Spleen (tissue), 11 donors: ENCODE measurements around the gene SRP68. TPM values are rescaled to one million over a fixed set of nuclear protein-coding genes. Genes with fewer than 3 reads are reported as not detected.
A peak's percentile ranks its signal among the peaks of the same experiment; 100 is the strongest.

ENCODE experiments used
- DNase-seq: peaks from one replicate; pipeline ENCODE4 v3.0.0-alpha.2; 2020
- H3K27ac ChIP-seq, 8 donors: fragments of 200-600 bp; sonication (generic) in 7 of 8; 1 replicate in 4 of 8; 2 replicates in 4 of 8; pipeline versions ENCODE4 v1.5.0 to v1.8.0; 2016 to 2021; ENCODE audit warnings: inconsistent platforms in 4 of 8, mild to moderate bottlenecking in 4 of 8, moderate library complexity in 1 of 8
- H3K27me3 ChIP-seq, 7 donors: fragments of 200-600 bp; sonication (generic) in 6 of 7; replicated peaks in 1 of 7; 1 replicate in 4 of 7; 2 replicates in 3 of 7; pipeline versions ENCODE4 v1.5.0 to v1.8.0; 2016 to 2021; ENCODE audit warnings: inconsistent platforms in 3 of 7, mild to moderate bottlenecking in 1 of 7
- H3K36me3 ChIP-seq, 6 donors: fragments of 200-600 bp; sonication (generic) in 5 of 6; 1 replicate in 4 of 6; 2 replicates in 2 of 6; pipeline versions ENCODE4 v1.5.0 to v1.8.0; 2016 to 2021; ENCODE audit warnings: inconsistent platforms in 2 of 6
- H3K4me1 ChIP-seq, 6 donors: fragments of 200-600 bp; sonication (generic) in 5 of 6; 1 replicate in 3 of 6; 2 replicates in 3 of 6; pipeline versions ENCODE4 v1.5.0 to v1.8.0; 2016 to 2021; ENCODE audit warnings: inconsistent platforms in 3 of 6
- H3K4me3 ChIP-seq, 8 donors: fragments of 200-600 bp; sonication (generic) in 7 of 8; 1 replicate in 4 of 8; 2 replicates in 4 of 8; pipeline versions ENCODE4 v1.5.0 to v1.8.0; 2016 to 2021; ENCODE audit warnings: inconsistent platforms in 4 of 8, mild to moderate bottlenecking in 4 of 8, moderate library complexity in 2 of 8
- H3K9me3 ChIP-seq, 8 donors: fragments of 200-600 bp; sonication (generic) in 7 of 8; 1 replicate in 4 of 8; 2 replicates in 4 of 8; pipeline versions ENCODE4 v1.5.0 to v1.8.0; 2016 to 2021; ENCODE audit warnings: inconsistent platforms in 4 of 8
- CTCF ChIP-seq, 11 experiments: fragments of 200-600 bp in 7 of 11; fragments of 450-650 bp in 4 of 11; sonication (generic) in 4 of 11; IDR thresholded peaks in 8 of 11; conservative IDR thresholded peaks in 3 of 11; 1 replicate in 7 of 11; 2 replicates in 4 of 11; pipeline versions ENCODE4 v1.4.0 to v1.8.0; 2016 to 2021; ENCODE audit warnings: antibody characterized with exemption in 11 of 11, inconsistent platforms in 4 of 11, mild to moderate bottlenecking in 1 of 11
- POLR2A ChIP-seq, 3 donors: fragments of 450-650 bp; IDR thresholded peaks; one replicate each; pipeline ENCODE4 v1.5.1; 2017; ENCODE audit warnings: antibody characterized with exemption in 3 of 3, mild to moderate bottlenecking in 1 of 3
- POLR2AphosphoS5 ChIP-seq, 3 donors: sonication (generic); formaldehyde crosslinking; IDR thresholded peaks; one replicate each; pipeline ENCODE4 v1.5.1; 2017; ENCODE audit warnings: antibody characterized with exemption in 3 of 3
- WGBS, 5 donors: extraction: QIAGEN DNeasy Blood & Tissue Kit in 3 of 5; methylation state at CpG; one replicate each; pipeline versions ENCODE4 v1.1.5 to v1.1.7; 2013 to 2018; 5-methylcytosine and 5-hydroxymethylcytosine counted together
- intact Hi-C: fragments of 100-400 bp; cut with DNase I; formaldehyde crosslinking; loops from one replicate; pipeline ENCODE4 v1.15.0; 2023; ENCODE audit warnings: low total_unique reads
- polyA plus RNA-seq, 3 donors: library from polyadenylated mRNA; stranded (reverse); fragments of 200-250 nt; gene quantifications; one replicate each; pipeline ENCODE4 v1.2.1, GENCODE V29; 2013
- total RNA-seq, 7 donors: library from RNA; depleted of rRNA in 3 of 7; stranded (reverse); fragments of >200 nt in 3 of 7; fragmentation: NEBNext Ultra II Directional in 4 of 7; extraction: Animal tissue kit (Norgen Biotek cat#: 25700) in 4 of 7; gene quantifications; one replicate each; pipeline versions ENCODE4 v1.1.0 to v1.2.1, GENCODE V29; 2016 to 2021
- donor health status: healthy with polysubstance abuse.
- donor health status: DM: no; HTN: no; CAD: no; lungs with moderate emphysema.
- donor health status: DM: no; HTN: no; CAD: no.
- donor health status: Bipolar disorder and iron deficiency.
- donor health status: healthy.
- donor health status: DM: no; HTN: no; CAD: no.
- donor health status: DM: yes; HTN: yes; CAD: no.

SRP68 gene
- total and polyA plus RNA-seq, 10 donors = 24.5 to 62.0 (median 49.4) TPM

- no peak for DNase-seq
- TF ChIP-seq POLR2A (IDR thresholded peaks at IDR 0.05) (no peak), POLR2AphosphoS5 (IDR thresholded peaks at IDR 0.05) (no peak), CTCF (IDR thresholded peaks at IDR 0.05 in 8 of 11, conservative IDR thresholded peaks at IDR 0.05 in 3 of 11) (no peak)
- Histone ChIP-seq H3K27ac (peak overlapping the region; percentile 64 to 93 (median 88)), H3K4me3 (peak overlapping the region; percentile 51 to 88 (median 77)), H3K27me3 (no peaks in the 10 kb centered on the region), H3K9me3 (no peaks in the 10 kb centered on the region), H3K36me3 (peaks cover 0 to 40% (median 36%) of the 10 kb centered on the region in 6 donors), H3K4me1 (peaks cover 11 to 46% (median 26%) of the 10 kb centered on the region in 6 donors)
- intact Hi-C loops = no loop called here
- WGBS, 5 donors = 3 to 11% (median 5%) methylated on average over 2 to 4 of the region's 4 CpGs
Measured at GRCh38 chr17:76102944-76103273, 30.6 kb upstream of the SRP68 start.

DNA sequence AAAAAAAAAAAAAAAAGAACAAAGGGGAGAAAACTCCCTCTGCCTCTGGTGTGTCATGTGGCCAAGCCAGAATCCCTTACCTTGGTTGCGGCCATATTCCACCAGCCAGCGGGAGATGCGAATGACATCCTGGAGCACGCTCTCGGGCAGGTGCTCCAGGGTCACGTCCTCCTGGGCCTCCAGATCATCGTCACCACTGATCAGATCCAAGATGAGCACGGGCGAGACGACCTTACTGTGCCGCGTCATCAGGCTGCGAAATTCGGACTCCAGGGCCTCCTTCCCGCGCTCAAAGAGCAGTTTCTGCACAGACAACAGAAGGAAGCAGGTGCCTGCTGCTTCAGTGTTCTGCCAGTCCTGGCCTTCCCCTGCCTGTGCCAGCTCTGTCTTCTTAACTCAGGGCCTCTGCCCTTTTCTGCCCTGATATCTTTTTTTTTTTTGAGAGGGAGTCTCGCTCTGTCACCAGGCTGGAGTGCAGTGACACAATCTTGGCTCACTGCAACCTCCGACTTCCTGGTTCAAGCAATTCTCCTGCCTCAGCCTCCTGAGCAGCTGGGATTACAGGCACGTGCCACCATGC is 25.5 kb upstream of the SRP68 start:
- Histone ChIP-seq H3K4me1 (peaks cover 9 to 19% (median 15%) of the 10 kb centered on the region in 6 donors), H3K27ac (no peak overlapping the region), H3K36me3 (peaks cover 0 to 91% (median 85%) of the 10 kb centered on the region in 6 donors), H3K27me3 (no peaks in the 10 kb centered on the region), H3K4me3 (no peak overlapping the region), H3K9me3 (no peaks in the 10 kb centered on the region)
- no peak for TF ChIP-seq POLR2AphosphoS5 (IDR thresholded peaks at IDR 0.05)
- TF ChIP-seq CTCF (IDR thresholded peaks at IDR 0.05 in 8 of 11, conservative IDR thresholded peaks at IDR 0.05 in 3 of 11) = no peak
- no peak for TF ChIP-seq POLR2A (IDR thresholded peaks at IDR 0.05)
- intact Hi-C loops = no loop called here
- WGBS, 5 donors = 91 to 92% (median 91%) methylated on average over 18 to 19 of the region's 19 CpGs
- no peak for DNase-seq

DNA sequence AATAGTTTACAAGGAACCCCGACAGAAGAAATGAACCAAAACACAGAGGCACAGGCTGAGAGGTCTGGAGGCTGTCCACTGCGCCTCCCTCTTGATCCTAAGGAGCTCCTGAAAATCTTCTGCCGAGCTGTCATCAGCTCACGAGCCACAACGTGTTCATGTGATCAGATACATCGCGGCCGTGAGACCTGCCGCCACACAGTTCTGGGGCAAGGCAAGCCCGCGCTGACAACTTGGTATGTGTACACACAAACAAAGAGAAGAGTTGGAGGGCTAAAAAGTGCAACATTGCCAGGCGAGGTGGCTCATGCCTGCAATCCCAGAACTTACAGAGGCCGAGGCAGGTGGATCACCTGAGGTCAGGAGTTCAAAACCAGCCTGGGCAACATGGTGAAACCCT is 23.6 kb upstream of the SRP68 start:
- intact Hi-C loops = no loop called here
- Histone ChIP-seq H3K4me3 (no peak overlapping the region), H3K27ac (no peak overlapping the region), H3K27me3 (no peaks in the 10 kb centered on the region), H3K36me3 (peaks cover 0 to 100% (median 92%) of the 10 kb centered on the region in 6 donors), H3K9me3 (no peaks in the 10 kb centered on the region), H3K4me1 (peaks cover 0 to 10% (median 0%) of the 10 kb centered on the region in 6 donors)
- peak; percentile 56 for DNase-seq
- TF ChIP-seq POLR2A (IDR thresholded peaks at IDR 0.05) (no peak), POLR2AphosphoS5 (IDR thresholded peaks at IDR 0.05) (no peak), CTCF (IDR thresholded peaks at IDR 0.05 in 8 of 11, conservative IDR thresholded peaks at IDR 0.05 in 3 of 11) (no peak)
- 87 to 98% (median 92%) methylated on average over 13 of the region's 13 CpGs for WGBS, 5 donors

GRCh38 chr17:76094046-76094445 is 21.7 kb upstream of the SRP68 start:
- intact Hi-C loops = no loop called here
- 86 to 97% (median 90%) methylated on average over 11 of the region's 11 CpGs for WGBS, 5 donors
- Histone ChIP-seq H3K27ac (no peak overlapping the region), H3K4me1 (peaks cover 0 to 9% (median 0%) of the 10 kb centered on the region in 6 donors), H3K4me3 (no peak overlapping the region), H3K36me3 (peaks cover 0 to 100% (median 92%) of the 10 kb centered on the region in 6 donors), H3K9me3 (no peaks in the 10 kb centered on the region), H3K27me3 (no peaks in the 10 kb centered on the region)
- TF ChIP-seq POLR2AphosphoS5 (IDR thresholded peaks at IDR 0.05) (no peak), CTCF (IDR thresholded peaks at IDR 0.05 in 8 of 11, conservative IDR thresholded peaks at IDR 0.05 in 3 of 11) (no peak), POLR2A (IDR thresholded peaks at IDR 0.05) (no peak)
- DNase-seq = peak; percentile 41
